Tibial nerve (tissue), 4 donors: ENCODE measurements around the gene TAS2R31. TPM values are rescaled to one million over a fixed set of nuclear protein-coding genes. Genes with fewer than 3 reads are reported as not detected.

Experiments used
- DNase-seq, 2 donors: peaks; one replicate each; pipeline ENCODE4 v3.0.0-alpha.2; 2019; ENCODE audit warnings: low spot score in 2 of 2
- H3K27ac ChIP-seq, 4 donors: fragments of 200-600 bp; sonication (generic) in 3 of 4; one replicate each; pipeline ENCODE4 v1.5.1; 2017 to 2019; ENCODE audit warnings: mild to moderate bottlenecking in 1 of 4
- H3K27me3 ChIP-seq, 2 donors: fragments of 200-600 bp; sonication (generic) in 1 of 2; one replicate each; pipeline versions ENCODE4 v1.5.1 to v1.6.0; 2017 to 2019
- H3K36me3 ChIP-seq, 3 donors: fragments of 200-600 bp; sonication (generic); one replicate each; pipeline ENCODE4 v1.5.1; 2018 to 2019
- H3K4me1 ChIP-seq, 4 donors: fragments of 200-600 bp; sonication (generic) in 3 of 4; one replicate each; pipeline ENCODE4 v1.5.1; 2017 to 2019
- H3K4me3 ChIP-seq, 4 donors: fragments of 200-600 bp; sonication (generic) in 3 of 4; one replicate each; pipeline ENCODE4 v1.5.1; 2017 to 2019; ENCODE audit warnings: mild to moderate bottlenecking in 1 of 4, moderate library complexity in 1 of 4
- H3K9me3 ChIP-seq, 4 donors: fragments of 200-600 bp; sonication (generic) in 3 of 4; one replicate each; pipeline ENCODE4 v1.5.1; 2017 to 2019
- EP300 ChIP-seq, 2 donors: sonication (generic); formaldehyde crosslinking; IDR thresholded peaks; one replicate each; pipeline ENCODE4 v1.6.1; 2017; ENCODE audit warnings: antibody characterized with exemption in 2 of 2, mild to moderate bottlenecking in 1 of 2
- POLR2A ChIP-seq, 2 donors: fragments of 450-650 bp; IDR thresholded peaks; one replicate each; pipeline ENCODE4 v1.6.1; 2017; ENCODE audit warnings: antibody characterized with exemption in 2 of 2, mild to moderate bottlenecking in 2 of 2, moderate library complexity in 2 of 2
- WGBS, 2 donors: methylation state at CpG; one replicate each; pipeline ENCODE4 v1.1.5; 2018; 5-methylcytosine and 5-hydroxymethylcytosine counted together
- total RNA-seq, 4 donors: library from RNA; depleted of rRNA; stranded (reverse); fragments of >200 nt; gene quantifications; one replicate each; pipeline ENCODE4 v1.1.0, GENCODE V29; 2016
- TF ChIP-seq, protein P1 (sequence below), 5 experiments: fragments of 200-600 bp in 3 of 5; fragments of 450-650 bp in 2 of 5; sonication (generic) in 3 of 5; IDR thresholded peaks; one replicate each; pipeline ENCODE4 v1.5.1; 2016 to 2019; ENCODE audit warnings: antibody characterized with exemption in 5 of 5, mild to moderate bottlenecking in 3 of 5, moderate library complexity in 2 of 5

Gene TAS2R31
- total RNA-seq, 4 donors from 2014 or later: 10.3 to 17.3 (median 12.0) TPM

DNA sequence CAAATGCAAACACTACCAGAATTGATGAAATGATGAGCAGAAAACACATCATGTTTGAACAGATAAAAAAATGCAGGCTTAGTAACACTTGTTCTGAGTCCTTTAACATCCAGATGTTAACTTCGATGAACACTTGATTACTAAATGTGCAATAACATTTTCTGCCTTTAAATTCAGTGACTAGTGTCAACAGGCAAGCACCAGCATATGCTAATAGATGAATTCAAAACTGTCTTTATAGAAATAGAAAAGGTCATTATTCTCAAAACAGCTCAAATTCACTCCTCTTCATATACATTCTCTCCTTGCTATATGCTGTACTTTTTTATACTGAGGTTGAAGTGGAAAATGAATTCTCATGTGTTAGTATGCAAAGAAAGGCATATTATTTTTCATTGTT, 8.7 kb downstream of the TAS2R31 start, which contains the start of gene TAS2R19:
Gene TAS2R19 (minus strand): TSS at position 101 of the 400 bp plus-strand sequence. CDS start 49 bp downstream, at position 52.
- 67 to 68% methylated on average over 1 of the region's 1 CpG for WGBS, 2 donors
- no peak within 1 kb of the TSS for H3K4me3 ChIP-seq
- peaks cover 0 to 21% (median 0%) of the 10 kb centered on the region in 3 donors for H3K36me3 ChIP-seq
- no peak within 1 kb of the TSS for H3K27ac ChIP-seq
- TF ChIP-seq, protein P1, sequence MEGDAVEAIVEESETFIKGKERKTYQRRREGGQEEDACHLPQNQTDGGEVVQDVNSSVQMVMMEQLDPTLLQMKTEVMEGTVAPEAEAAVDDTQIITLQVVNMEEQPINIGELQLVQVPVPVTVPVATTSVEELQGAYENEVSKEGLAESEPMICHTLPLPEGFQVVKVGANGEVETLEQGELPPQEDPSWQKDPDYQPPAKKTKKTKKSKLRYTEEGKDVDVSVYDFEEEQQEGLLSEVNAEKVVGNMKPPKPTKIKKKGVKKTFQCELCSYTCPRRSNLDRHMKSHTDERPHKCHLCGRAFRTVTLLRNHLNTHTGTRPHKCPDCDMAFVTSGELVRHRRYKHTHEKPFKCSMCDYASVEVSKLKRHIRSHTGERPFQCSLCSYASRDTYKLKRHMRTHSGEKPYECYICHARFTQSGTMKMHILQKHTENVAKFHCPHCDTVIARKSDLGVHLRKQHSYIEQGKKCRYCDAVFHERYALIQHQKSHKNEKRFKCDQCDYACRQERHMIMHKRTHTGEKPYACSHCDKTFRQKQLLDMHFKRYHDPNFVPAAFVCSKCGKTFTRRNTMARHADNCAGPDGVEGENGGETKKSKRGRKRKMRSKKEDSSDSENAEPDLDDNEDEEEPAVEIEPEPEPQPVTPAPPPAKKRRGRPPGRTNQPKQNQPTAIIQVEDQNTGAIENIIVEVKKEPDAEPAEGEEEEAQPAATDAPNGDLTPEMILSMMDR (IDR thresholded peaks at IDR 0.05): no peak
- TF ChIP-seq POLR2A (IDR thresholded peaks at IDR 0.05): no peak
- TF ChIP-seq EP300 (IDR thresholded peaks at IDR 0.05): no peak
- no peaks in the 10 kb centered on the region for H3K4me1 ChIP-seq
- H3K9me3 ChIP-seq: peaks cover 0 to 5% (median 0%) of the 10 kb centered on the region in 4 donors
- H3K27me3 ChIP-seq: no peaks in the 10 kb centered on the region
- DNase-seq: no peak

DNA sequence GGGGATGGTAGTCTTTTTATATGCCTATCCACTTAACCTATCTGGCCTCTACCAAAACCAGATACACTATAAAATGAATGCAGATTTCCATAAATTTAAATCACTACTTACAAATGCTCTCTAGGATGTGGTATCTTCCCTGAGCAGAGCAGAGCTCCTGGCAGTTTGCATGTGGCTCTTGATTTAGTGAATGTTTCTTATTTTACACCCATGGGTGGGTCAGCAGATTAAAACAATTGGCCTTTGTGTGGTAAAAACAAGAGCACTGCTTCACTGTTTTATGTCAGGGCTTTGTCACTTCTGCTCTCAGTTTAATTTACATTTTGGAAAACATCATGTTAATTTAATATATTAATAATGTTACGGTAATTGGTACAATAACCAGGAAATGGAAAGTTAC, 14.3 kb downstream of the TAS2R31 start:
- no peaks in the 10 kb centered on the region for H3K36me3 ChIP-seq
- H3K9me3 ChIP-seq: no peaks in the 10 kb centered on the region
- 24 to 59% methylated on average over 1 of the region's 1 CpG for WGBS, 2 donors
- TF ChIP-seq POLR2A (IDR thresholded peaks at IDR 0.05) (no peak), EP300 (IDR thresholded peaks at IDR 0.05) (no peak)
- TF ChIP-seq, protein P1 (IDR thresholded peaks at IDR 0.05): no peak
- no peak overlapping the region for H3K4me3 ChIP-seq
- DNase-seq: no peak
- no peaks in the 10 kb centered on the region for H3K27me3 ChIP-seq
- H3K27ac ChIP-seq: peak overlapping the region in 1 of 4 donors; percentile 8
- H3K4me1 ChIP-seq: peaks cover 0 to 6% (median 3%) of the 10 kb centered on the region in 4 donors

DNA sequence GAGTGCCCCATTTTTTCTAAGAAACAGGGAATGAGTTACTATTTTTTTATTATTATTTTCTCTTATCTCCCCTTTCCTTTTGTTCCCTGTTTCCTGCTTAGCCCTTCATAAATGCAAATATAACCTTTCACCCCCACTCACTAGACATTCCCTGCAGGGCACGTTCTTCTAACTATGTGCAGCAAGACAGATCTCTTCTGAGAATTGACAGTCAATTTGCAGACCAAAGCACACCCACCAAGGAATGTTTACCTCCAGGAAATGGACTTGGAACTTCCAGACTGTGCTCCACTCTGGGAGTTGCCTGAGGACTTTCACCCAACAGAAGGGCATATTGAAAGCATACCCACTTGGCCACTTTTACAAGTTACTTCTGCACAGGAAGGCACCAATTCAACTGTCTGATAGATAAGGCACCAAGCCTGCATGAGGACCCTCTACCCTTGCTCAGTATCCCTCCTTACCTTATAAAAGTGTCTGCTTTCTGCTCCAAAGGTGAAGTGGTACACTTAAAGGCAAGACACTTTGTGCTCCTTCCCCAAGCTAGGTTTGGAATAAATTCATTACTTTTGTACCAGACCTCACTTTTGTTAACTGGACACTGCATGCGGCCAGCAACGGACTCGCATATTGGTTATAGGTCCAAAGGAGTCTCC, 15.3 kb downstream of the TAS2R31 start:
- Histone ChIP-seq H3K4me3 (no peak overlapping the region), H3K9me3 (no peaks in the 10 kb centered on the region), H3K27me3 (no peaks in the 10 kb centered on the region), H3K27ac (no peak overlapping the region), H3K4me1 (peaks cover 0 to 6% (median 3%) of the 10 kb centered on the region in 4 donors), H3K36me3 (no peaks in the 10 kb centered on the region)
- WGBS, 2 donors: 81% methylated on average over 4 of the region's 4 CpGs
- DNase-seq: no peak
- TF ChIP-seq POLR2A (IDR thresholded peaks at IDR 0.05): no peak
- TF ChIP-seq, protein P1 (IDR thresholded peaks at IDR 0.05): no peak
- TF ChIP-seq EP300 (IDR thresholded peaks at IDR 0.05): no peak

DNA sequence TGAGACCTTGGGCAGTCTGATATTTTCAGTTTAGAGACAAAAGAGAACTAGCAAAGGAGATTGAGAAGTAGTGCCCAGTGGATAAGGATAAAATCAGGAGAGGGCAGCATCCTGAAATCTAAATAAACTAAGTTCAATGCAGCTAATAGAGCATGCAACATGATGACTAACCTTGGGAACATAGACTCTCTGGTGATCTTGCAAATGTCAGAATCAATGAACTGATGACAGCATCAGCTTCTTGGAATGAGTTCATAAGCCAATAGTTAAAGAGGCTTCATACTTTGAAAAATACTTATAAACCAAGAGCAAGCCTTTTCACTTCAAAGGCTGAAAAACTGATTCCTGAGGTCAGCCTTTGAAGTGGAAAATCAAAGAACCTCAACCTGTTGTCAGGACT, 17.0 kb downstream of the TAS2R31 start:
- peaks cover 0 to 6% (median 3%) of the 10 kb centered on the region in 4 donors for H3K4me1 ChIP-seq
- TF ChIP-seq EP300 (IDR thresholded peaks at IDR 0.05) (no peak), POLR2A (IDR thresholded peaks at IDR 0.05) (no peak)
- TF ChIP-seq, protein P1 (IDR thresholded peaks at IDR 0.05): no peak
- no peak overlapping the region for H3K4me3 ChIP-seq

DNA sequence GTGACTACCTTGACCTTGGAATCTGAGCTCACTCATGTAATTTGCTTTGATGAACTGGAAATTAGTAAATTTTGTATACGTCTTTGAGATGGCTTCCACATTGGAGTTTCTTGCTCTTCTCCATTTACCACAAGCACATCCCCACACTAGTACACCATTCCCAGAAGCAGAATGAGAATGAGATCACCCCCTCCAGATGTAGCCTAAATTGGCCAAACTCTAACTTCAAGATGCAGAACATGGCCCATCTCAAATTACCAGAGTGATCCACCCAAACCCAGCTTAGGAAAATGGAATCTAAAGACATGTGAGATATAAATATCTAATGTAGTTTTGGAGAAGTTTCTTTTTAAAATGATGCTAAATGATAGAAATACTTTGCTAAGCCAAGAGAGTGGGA, 23.6 kb downstream of the TAS2R31 start:
- WGBS, 2 donors: 100% methylated on average over 1 of the region's 1 CpG
- Histone ChIP-seq H3K4me3 (no peak overlapping the region), H3K4me1 (no peaks in the 10 kb centered on the region), H3K9me3 (no peaks in the 10 kb centered on the region), H3K27me3 (no peaks in the 10 kb centered on the region), H3K27ac (no peak overlapping the region), H3K36me3 (no peaks in the 10 kb centered on the region)
- no peak for DNase-seq
- TF ChIP-seq EP300 (IDR thresholded peaks at IDR 0.05) (no peak), POLR2A (IDR thresholded peaks at IDR 0.05) (no peak)
- TF ChIP-seq, protein P1 (IDR thresholded peaks at IDR 0.05): no peak

More for the DNA sequence above, 17.0 kb downstream of the TAS2R31 start:
- H3K9me3 ChIP-seq: no peaks in the 10 kb centered on the region
- H3K27ac ChIP-seq: no peak overlapping the region
- DNase-seq: no peak
- H3K27me3 ChIP-seq: no peaks in the 10 kb centered on the region
- no peaks in the 10 kb centered on the region for H3K36me3 ChIP-seq
